Putamen (tissue), 1 donor: ENCODE data around the gene TEX29.

Source experiments
- DNase-seq: peaks from one replicate; pipeline ENCODE4 v3.0.0-alpha.2; 2016; ENCODE audit warnings: low spot score

The TEX29 gene

GRCh38 chr13:111370147-111370546, 49.7 kb downstream of the TEX29 start:
- DNase-seq = no peak

- DNase-seq = no peak
These were observed 50.4 kb downstream of the TEX29 start for GRCh38 chr13:111370570-111371535.

GRCh38 chr13:111371720-111372119, 51.3 kb downstream of the TEX29 start:
- DNase-seq = no peak

DNA sequence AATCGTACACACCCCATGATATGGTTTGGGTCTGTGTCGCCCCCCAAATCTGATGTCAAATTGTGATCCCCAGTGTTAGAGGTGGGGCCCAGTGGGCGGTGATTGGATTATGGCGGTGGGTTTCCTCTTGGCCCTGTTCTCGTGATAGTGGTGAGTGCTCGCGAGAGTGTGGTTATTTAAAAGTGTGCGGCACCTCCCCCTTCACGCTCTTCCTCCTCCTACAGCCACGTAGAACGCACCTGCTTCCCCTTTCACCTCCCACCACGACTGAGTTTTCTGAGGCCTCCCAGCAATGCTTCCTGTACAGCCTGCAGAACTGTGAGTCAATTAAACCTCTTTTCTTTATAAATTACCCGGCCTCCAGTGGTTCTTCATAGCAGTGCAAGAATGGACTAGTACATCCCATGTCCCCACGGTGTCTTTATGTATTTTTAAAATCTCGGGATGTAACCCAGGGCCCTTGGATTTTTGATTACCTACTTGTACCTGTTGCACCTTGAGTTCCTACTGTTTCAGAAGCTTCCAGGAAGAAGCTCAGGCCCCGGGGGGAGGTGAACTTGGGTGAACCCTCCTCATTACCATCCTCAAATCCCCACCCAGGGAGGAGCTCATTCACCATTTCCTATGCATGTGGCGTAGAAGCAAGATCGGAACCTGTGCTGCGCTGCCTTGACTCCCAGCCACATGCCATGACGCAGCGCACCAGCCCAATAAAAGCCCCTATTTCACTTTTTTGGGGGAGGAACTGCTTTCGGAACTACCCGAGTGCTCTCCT, 52.4 kb downstream of the TEX29 start:
- no peak for DNase-seq

DNA sequence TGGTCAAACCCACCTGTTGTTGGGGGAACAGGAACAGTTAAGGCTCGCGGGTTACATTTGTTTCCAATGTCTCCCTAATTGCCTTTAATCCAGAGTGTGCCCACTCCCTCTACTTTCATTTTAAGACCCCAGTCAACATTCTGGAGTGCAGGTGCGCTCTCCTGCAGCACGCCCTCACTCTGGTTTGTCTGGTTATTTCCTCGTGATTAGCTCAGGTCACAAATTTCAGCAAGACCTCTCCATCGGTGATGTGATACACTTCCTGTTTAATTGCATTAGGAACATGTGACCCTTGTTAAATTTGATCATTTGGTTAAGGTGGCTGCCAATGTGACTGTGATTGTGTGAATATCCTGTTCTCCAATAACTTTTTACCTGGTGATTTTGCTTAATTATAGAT, 53.0 kb downstream of the TEX29 start:
- DNase-seq = no peak

- DNase-seq = no peak
These were observed 60.0 kb downstream of the TEX29 start for GRCh38 chr13:111380431-111380830.

- DNase-seq = no peak
These were observed 62.0 kb downstream of the TEX29 start for GRCh38 chr13:111382411-111382810.

DNA sequence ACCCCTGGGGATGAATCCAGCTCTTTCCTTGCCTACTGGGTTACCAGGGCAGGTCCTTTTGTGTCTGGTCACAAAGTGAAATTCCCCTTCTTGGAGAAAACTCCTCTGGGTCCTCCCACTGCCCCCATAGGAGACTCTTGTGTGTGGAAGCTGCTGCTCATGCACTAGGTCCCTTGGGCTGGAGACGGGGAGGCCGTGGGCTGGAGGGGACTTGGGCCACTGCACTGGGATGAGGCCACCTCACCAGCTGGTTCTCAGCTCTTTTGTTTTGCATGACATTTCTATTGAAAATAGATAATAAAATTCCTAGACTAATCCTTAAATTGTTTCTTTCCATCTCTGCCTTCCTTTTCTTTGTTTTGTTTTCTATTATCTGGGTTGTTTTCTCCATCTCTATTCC, 62.4 kb downstream of the TEX29 start:
- no peak for DNase-seq

DNA sequence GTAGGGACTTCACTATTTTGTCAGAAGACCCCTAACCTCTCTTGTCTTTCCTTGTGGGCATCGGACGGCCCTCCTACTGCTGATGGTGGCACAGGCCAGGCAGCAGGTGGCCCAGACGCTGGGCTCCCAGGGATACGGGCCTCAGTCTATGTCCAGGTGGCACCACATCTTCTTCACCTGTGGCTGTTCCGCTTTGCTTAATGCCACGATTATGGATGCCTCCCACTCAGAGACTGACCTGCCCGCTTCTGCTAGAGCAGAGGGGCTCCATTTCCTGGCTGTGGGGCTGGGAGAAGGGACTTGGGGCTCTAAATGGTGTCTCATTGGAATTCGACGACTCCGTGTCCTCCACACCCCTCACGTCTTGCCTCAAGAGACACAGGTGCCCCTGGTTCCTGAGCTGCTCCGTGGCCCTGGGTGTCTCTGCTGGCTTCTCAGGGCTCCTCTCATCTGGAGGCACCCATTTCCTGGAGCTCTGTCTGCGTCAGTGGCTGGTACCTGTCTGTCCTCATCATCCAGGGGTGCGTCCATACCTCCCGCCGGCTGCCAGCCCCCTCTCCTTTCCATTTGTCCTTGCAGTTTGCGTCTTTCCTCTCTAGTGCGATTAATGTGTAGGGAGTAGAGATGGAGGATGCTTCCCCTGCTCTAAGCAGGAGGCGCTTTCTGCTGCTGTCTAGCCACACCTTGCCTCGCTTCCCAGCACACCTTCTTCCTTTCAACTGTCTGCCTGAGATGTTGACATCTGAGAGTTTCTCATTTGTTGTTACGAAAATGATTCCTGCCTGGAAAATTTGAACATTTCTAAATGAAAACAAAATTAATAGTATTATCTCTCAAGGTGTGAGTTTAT, 63.4 kb downstream of the TEX29 start:
- DNase-seq = peak; percentile 23

DNA sequence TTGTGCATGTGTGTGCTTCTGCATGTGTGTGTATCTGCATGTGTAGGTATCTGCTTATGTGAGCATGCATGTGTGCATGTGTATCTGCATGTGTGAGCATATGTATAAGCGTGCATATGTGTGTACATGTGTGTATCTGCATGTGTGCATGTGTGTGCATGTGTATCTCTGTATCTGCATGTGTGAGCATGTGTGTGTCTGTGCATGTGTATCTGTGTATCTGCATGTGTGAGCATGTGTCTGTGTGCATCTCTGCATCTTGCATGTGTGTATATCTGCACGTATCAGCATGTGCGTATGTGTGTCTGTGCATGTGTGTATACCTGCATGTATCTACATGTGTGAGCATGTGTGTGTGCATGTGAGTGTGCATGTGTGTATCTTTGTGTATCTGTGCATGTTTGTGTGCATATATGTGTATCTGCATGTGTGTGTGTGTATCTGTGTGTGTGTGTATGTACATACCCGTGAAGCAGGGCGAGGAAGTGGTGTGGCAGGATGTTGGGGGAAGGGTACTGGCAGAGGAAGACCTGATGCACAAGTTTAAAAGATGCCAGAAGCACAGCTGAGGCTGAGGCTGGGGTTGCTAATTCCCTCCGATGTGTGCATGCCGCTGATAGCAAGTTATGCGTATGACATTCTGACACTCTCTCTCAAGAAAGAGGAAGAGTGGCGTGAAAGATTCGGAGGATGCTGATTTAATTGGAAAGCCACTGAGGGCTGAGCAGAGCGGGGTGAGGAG, 64.2 kb downstream of the TEX29 start:
- peak; percentile 20 for DNase-seq

DNA sequence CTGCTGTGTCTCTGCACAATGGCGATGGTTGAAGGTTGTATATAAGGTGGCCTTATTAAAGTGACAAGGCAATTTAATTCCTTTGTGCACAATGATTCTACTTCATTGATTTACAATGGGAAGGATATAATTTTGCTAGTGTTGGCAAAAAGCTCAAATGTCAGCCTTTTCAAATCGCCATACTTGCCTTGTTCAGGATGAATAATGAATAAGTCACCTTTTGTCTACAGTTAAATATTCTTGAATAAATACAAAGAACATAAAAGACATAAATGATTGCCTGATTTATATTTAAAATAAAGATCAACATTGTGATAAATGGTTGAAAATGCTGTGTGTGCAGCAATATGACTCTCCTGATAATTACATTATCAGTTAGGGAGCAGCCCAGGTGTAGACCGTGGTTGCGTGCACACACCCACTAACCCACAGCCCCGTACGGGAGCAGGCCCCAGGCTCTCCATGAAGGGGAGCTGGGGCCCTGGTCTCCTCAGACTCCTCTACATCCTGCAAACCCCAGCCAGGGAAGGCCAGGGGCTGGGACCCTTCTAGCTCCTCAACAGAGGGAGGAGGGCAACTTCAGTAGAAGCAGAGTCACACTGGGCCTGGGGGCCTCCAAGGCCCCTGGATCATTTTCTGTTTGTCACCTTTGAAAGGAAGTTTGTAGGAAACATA, 64.9 kb downstream of the TEX29 start:
- DNase-seq = no peak

GRCh38 chr13:111387026-111387871, 66.8 kb downstream of the TEX29 start:
- peak; percentile 24 for DNase-seq

- no peak for DNase-seq
These were observed 67.6 kb downstream of the TEX29 start for GRCh38 chr13:111387945-111388600.

- peak; percentile 26 for DNase-seq
These were observed 68.5 kb downstream of the TEX29 start for GRCh38 chr13:111388851-111389500.

- DNase-seq = no peak
These were observed 69.4 kb downstream of the TEX29 start for GRCh38 chr13:111389621-111390521.

DNA sequence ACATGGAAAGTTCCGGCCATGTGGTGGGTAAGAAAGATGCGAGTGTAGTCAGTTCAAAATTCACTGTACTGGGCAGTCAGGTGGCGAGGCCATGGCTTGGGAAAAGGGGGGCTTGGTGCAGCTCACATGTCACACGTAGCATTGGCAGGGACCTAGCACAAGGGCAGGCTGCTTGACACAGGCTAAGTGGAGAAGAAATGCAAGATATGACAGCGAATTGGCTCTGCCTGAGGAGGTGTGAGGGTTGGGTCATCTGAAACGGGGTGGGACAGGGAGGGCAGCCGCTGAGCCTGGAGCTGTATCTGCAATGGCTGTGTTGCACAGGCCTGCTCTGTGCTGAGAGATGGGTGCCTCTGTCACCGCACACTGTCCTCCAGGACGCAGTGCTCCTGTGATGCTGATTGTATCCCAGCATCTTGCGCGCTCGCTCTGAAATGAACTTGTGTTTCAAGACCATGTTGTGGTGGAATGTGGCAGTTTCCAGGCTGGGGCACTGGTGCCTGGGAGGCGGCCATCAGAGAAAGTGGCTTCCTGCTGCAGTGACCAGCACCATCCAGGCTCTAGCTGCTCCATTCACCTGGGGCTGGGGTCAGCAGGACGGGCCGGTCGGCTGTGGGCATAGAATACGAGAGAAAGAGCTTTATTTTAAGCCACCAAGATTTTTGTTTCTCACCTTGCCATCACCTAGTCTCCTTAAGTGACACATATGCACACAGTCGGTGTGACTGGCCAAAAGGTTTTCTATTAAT, 70.3 kb downstream of the TEX29 start:
- no peak for DNase-seq

DNA sequence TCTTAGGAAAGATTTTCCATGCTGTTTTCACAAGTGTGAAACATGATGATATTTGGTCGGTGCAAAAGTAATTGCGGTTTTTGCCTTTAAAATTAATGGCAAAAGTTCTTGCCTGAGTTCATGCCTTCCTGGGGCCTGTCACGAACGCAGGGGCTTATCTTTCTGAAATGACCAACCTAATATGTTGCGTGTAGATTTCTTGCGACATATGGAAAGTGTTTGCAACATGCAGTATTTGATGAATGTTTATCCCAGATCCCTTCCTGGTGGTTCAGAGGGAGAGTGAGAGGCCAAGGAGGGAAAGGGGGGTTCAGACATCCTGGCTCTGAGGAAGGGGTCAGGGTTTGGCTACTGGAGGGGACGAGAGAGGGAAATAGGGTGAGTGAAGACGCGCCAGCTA, 72.0 kb downstream of the TEX29 start:
- no peak for DNase-seq
